Thyroid gland (tissue), 4 donors: ENCODE results near the gene IPMK. TPM values are rescaled to one million over a fixed set of nuclear protein-coding genes. Genes with fewer than 3 reads are reported as not detected.
"Not testable (repeated sequence)": the region's sequence is repeated elsewhere in the genome, so short reads cannot be mapped to it uniquely, and the experiment has no call there.

Source experiments
- DNase-seq, 2 donors: peaks; one replicate each; pipeline ENCODE4 v3.0.0-alpha.2; 2019
- H3K27ac ChIP-seq, 3 donors: fragments of 200-600 bp; sonication (generic); 1 replicate in 2 of 3; 2 replicates in 1 of 3; pipeline ENCODE4 v1.5.1; 2016 to 2019; ENCODE audit warnings: mild to moderate bottlenecking in 1 of 3, moderate library complexity in 1 of 3
- H3K27me3 ChIP-seq: fragments of 200-600 bp; sonication (generic); one replicate; pipeline ENCODE4 v1.5.1; 2019
- H3K36me3 ChIP-seq, 2 donors: fragments of 200-600 bp; sonication (generic); one replicate each; pipeline ENCODE4 v1.5.1; 2016 to 2019
- H3K4me1 ChIP-seq, 2 donors: fragments of 200-600 bp; sonication (generic); one replicate each; pipeline ENCODE4 v1.5.1; 2017 to 2019
- H3K4me3 ChIP-seq, 3 donors: fragments of 200-600 bp; sonication (generic); replicated peaks in 1 of 3; 1 replicate in 2 of 3; 2 replicates in 1 of 3; pipeline ENCODE4 v1.5.1; 2016; ENCODE audit warnings: mild to moderate bottlenecking in 1 of 3
- H3K9me3 ChIP-seq: fragments of 200-600 bp; sonication (generic); one replicate; pipeline ENCODE4 v1.5.1; 2017
- POLR2A ChIP-seq, 2 donors: fragments of 450-650 bp; IDR thresholded peaks; one replicate each; pipeline ENCODE4 v1.6.1; 2017; ENCODE audit warnings: antibody characterized with exemption in 2 of 2, mild to moderate bottlenecking in 2 of 2, moderate library complexity in 1 of 2
- WGBS, 2 donors: methylation state at CpG; one replicate each; pipeline ENCODE4 v1.1.5; 2017; 5-methylcytosine and 5-hydroxymethylcytosine counted together
- intact Hi-C: fragments of 100-400 bp; cut with DNase I; formaldehyde crosslinking; loops from one replicate; pipeline ENCODE4 v1.15.1; 2023
- total RNA-seq, 4 donors: library from RNA; depleted of rRNA; stranded (reverse); fragments of >200 nt; gene quantifications; one replicate each; pipeline ENCODE4 v1.2.3, GENCODE V29; 2016
- TF ChIP-seq, protein P1 (sequence below), 6 experiments: fragments of 200-600 bp in 3 of 6; fragments of 450-650 bp in 3 of 6; sonication (generic) in 3 of 6; IDR thresholded peaks; one replicate each; pipeline ENCODE4 v1.5.1; 2016 to 2019; ENCODE audit warnings: antibody characterized with exemption in 6 of 6, mild to moderate bottlenecking in 2 of 6, inconsistent platforms in 1 of 6, moderate library complexity in 1 of 6

Gene IPMK
- total RNA-seq, 4 donors from 2014 or later, result 6.3 to 11.7 (median 8.5) TPM

DNA sequence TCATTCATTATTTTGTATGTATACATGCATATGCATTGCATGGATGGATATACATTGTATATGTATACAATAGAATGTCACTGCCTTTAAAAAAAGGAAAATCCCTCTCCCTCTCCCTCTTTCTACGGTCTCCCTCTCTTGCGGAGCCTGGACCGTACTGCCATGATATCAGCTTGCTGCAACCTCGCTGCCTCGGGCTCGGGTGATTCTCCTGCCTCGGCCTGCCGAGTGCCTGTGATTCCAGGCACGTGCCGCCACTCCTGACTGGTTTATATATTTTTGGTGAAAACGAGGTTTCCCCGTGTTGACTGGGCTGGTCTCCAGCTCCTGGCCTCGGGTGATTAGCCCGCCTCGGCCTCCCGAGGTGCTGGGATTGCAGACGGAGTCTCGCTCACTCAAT lies 24.4 kb downstream of the IPMK start:
- Histone ChIP-seq H3K27me3 (no peaks in the 10 kb centered on the region), H3K36me3 (no peaks in the 10 kb centered on the region), H3K27ac (no peak overlapping the region), H3K9me3 (no peaks in the 10 kb centered on the region), H3K4me1 (no peaks in the 10 kb centered on the region), H3K4me3 (no peak overlapping the region)
- DNase-seq, result no peak
- 97% methylated on average over 18 of the region's 18 CpGs for WGBS, 2 donors
- intact Hi-C loops, result no loop called here
- TF ChIP-seq, protein P1, sequence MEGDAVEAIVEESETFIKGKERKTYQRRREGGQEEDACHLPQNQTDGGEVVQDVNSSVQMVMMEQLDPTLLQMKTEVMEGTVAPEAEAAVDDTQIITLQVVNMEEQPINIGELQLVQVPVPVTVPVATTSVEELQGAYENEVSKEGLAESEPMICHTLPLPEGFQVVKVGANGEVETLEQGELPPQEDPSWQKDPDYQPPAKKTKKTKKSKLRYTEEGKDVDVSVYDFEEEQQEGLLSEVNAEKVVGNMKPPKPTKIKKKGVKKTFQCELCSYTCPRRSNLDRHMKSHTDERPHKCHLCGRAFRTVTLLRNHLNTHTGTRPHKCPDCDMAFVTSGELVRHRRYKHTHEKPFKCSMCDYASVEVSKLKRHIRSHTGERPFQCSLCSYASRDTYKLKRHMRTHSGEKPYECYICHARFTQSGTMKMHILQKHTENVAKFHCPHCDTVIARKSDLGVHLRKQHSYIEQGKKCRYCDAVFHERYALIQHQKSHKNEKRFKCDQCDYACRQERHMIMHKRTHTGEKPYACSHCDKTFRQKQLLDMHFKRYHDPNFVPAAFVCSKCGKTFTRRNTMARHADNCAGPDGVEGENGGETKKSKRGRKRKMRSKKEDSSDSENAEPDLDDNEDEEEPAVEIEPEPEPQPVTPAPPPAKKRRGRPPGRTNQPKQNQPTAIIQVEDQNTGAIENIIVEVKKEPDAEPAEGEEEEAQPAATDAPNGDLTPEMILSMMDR (IDR thresholded peaks at IDR 0.05), result no peak
- no peak for TF ChIP-seq POLR2A (IDR thresholded peaks at IDR 0.05)

DNA sequence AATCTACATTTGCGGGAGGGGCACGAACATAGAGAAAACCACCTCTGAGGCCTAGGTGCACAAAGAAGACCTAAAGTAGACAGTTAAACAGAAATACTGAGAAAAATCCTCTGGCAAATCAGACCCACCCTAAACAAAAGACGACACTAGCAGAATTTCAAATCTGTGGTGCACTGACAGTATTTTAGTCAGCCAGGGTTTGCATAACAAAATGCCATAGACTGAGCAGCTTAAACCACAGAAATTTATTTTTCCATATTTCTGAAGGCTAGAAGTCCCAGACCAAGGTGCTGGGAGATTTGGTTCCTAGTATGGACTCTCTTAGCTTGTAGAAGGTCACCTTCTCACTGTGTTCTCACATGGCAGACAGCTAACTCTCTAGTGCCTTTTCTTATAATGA lies 26.3 kb downstream of the IPMK start:
- H3K27me3 ChIP-seq, result no peaks in the 10 kb centered on the region
- H3K27ac ChIP-seq, result no peak overlapping the region
- no peak overlapping the region for H3K4me3 ChIP-seq
- no peak for DNase-seq
- TF ChIP-seq, protein P1 (IDR thresholded peaks at IDR 0.05), result no peak
- TF ChIP-seq POLR2A (IDR thresholded peaks at IDR 0.05), result no peak
- 64 to 76% methylated on average over 3 of the region's 3 CpGs for WGBS, 2 donors
- no peaks in the 10 kb centered on the region for H3K9me3 ChIP-seq
- no peaks in the 10 kb centered on the region for H3K4me1 ChIP-seq
- intact Hi-C loops, result no loop called here
- H3K36me3 ChIP-seq, result no peaks in the 10 kb centered on the region

DNA sequence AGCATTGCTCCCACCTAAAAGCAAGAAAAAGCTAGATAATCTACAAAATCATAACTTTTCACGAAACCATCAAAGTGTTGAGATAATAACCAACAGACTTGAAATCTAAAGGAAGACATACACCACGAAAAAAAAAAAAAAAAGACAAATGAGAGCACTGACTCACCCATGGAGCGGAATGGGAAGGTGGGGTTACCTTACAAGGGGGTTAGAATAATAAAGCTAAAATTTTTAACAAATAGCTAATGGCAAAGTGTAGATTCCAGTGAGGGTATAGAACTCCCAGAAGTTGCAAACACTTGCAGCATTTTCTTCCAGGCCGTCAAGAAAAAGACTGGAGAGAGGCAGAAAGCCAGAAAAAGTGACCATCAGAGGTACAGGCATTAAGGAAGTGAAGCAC lies 27.2 kb downstream of the IPMK start:
- TF ChIP-seq, protein P1 (IDR thresholded peaks at IDR 0.05), result no peak
- WGBS, 2 donors, result 82 to 84% methylated on average over 4 of the region's 4 CpGs
- no peak overlapping the region for H3K27ac ChIP-seq
- intact Hi-C loops, result no loop called here
- no peaks in the 10 kb centered on the region for H3K36me3 ChIP-seq
- no peak overlapping the region for H3K4me3 ChIP-seq
- DNase-seq, result no peak
- no peaks in the 10 kb centered on the region for H3K4me1 ChIP-seq
- no peaks in the 10 kb centered on the region for H3K27me3 ChIP-seq
- no peaks in the 10 kb centered on the region for H3K9me3 ChIP-seq

DNA sequence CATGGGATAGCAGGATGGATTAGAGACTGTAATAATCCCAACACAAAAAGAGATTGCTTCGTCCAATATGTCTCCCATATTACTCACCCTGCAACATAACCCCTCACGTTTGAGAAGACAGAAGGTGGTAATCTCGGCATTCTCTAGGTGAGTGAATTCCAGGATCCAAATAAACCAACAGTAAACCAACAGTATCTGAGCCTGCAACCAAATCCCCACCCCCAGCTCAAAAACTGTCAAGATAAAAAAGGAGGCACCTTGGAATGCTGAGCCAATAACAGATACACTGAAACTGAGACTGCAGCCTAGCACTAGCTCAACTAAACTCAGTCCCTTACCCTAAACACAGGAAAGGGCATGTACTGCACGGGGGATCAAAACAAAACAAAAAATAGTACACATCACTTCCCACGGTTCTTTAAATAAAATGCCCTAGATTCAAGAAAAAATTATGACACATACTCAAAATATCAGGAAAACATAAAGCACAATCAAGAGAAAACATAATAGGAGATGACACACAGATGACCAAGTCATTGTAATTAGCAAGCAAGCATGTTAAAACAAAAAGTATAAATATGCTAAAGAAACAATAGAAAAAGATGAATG lies 28.0 kb downstream of the IPMK start:
- H3K27ac ChIP-seq, result no peak overlapping the region
- H3K36me3 ChIP-seq, result no peaks in the 10 kb centered on the region
- no peaks in the 10 kb centered on the region for H3K4me1 ChIP-seq
- no peaks in the 10 kb centered on the region for H3K9me3 ChIP-seq
- 75 to 81% methylated on average over 5 of the region's 5 CpGs for WGBS, 2 donors
- TF ChIP-seq, protein P1 (IDR thresholded peaks at IDR 0.05), result no peak
- no peak for DNase-seq
- intact Hi-C loops, result no loop called here
- H3K27me3 ChIP-seq, result no peaks in the 10 kb centered on the region
- no peak overlapping the region for H3K4me3 ChIP-seq

DNA sequence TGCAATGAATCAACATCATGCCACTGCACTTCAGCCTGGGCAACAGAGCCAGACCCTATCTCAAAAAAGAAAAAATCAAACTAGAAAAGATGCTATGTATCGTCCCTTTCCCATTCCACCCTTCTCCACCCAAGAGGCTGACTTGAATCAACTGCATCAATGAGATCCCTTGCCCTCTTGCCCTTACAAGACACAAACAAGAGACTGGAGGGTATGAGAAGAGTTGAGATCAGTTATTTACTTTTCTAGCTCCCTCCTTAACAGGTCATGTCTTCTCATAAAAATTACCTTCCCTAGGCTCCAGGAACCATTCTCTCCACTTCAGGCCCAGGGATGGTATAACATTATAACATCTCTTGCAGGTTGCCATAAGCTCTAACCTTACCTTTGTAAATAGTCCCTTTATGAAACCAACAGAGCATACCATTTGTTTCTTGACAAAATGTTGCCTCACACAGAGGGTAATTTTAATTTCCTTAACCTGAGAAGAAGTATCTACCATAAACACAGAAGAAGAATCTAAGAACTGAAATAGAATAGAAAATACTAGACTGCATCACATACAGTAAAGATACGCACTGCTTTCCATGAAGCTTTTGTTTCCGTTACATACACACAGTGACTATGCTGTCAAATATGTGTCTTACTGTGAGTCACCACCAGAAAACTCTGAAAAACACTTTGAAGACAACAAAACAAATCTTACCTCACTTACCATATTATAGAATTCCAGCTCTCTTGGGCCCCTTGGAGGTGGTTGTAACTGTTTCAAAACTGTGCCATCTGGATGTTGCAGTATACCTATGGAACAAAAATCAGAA lies 30.5 kb downstream of the IPMK start:
- 96 to 99% methylated on average over 3 of the region's 3 CpGs for WGBS, 2 donors
- no peaks in the 10 kb centered on the region for H3K4me1 ChIP-seq
- no peak overlapping the region for H3K27ac ChIP-seq
- no peak overlapping the region for H3K4me3 ChIP-seq
- DNase-seq, result no peak
- H3K27me3 ChIP-seq, result no peaks in the 10 kb centered on the region
- H3K36me3 ChIP-seq, result no peaks in the 10 kb centered on the region
- no peaks in the 10 kb centered on the region for H3K9me3 ChIP-seq
- no peak for TF ChIP-seq POLR2A (IDR thresholded peaks at IDR 0.05)
- TF ChIP-seq, protein P1 (IDR thresholded peaks at IDR 0.05), result no peak
- intact Hi-C loops, result no loop called here

DNA sequence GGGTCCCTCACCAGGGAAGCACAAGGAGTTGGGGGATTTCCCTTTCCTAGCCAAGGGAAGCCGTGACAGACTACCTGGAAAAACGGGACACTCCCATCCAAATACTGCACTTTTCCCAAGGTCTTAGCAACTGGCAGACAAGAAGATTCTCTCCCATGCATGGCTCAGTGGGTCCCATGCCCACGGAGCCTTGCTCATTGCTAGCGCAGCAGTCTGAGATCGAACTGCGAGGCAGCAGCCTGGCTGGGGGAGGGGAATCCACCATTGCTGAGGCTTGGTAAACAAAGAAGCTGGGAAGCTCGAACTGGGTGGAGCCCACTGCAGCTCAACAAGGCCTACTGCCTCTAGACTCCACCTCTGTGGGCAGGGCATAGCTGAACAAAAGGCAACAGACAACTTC lies 37.8 kb downstream of the IPMK start:
- not testable (repeated sequence) for H3K36me3 ChIP-seq

More for the DNA sequence above, 37.8 kb downstream of the IPMK start:
- whole genome bisulfite sequencing, 2 donors, result 72 to 87% methylated on average over 3 to 7 of the region's 7 CpGs
- DNase-seq, H3K27ac ChIP-seq, H3K4me3 ChIP-seq, intact Hi-C loops, H3K9me3 ChIP-seq, H3K4me1 ChIP-seq, H3K27me3 ChIP-seq: not testable (repeated sequence)
